Measurements from ENCODE around the gene MED13.

DNA sequence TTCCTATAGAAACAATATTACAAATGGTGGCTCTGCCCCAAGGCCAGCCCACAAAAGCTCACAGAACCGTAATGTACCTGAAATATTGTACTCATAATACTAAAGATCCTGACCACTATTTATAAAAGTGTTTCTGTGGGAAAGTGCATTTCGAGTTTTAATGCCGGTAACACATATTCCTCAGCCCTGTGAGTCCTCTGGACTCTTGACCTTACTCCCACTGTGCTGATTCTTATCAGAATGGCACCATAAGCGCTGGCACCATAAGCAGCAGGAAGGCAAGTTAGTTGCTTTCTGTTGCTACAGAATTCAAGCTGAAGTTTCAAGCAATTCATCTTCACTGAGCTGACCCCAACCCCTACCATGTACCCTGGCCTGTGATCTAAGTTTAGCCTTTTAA lies 36.4 kb upstream of the MED13 start:
- TF ChIP-seq POLR2AphosphoS5 (IDR thresholded peaks at IDR 0.05; ENCODE audit: low read depth, low read length) (no peak), TAF1 (IDR thresholded peaks at IDR 0.05; ENCODE audit: low read depth, low read length) (no peak), POLR2A (IDR thresholded peaks at IDR 0.05; ENCODE audit: low read depth, low read length) (no peak), SPI1 (IDR thresholded peaks at IDR 0.05; ENCODE audit: low read depth, low read length) (no peak)
